Measurements from ENCODE around the gene DPYSL5. TPM values are rescaled to one million over a fixed set of nuclear protein-coding genes. Genes with fewer than 3 reads are reported as not detected.

The DPYSL5 gene
- total and polyA plus RNA-seq, 2 donors (not counting 3 experiments of a cell fraction or from before 2014, with no cell fraction given): not detected

DNA sequence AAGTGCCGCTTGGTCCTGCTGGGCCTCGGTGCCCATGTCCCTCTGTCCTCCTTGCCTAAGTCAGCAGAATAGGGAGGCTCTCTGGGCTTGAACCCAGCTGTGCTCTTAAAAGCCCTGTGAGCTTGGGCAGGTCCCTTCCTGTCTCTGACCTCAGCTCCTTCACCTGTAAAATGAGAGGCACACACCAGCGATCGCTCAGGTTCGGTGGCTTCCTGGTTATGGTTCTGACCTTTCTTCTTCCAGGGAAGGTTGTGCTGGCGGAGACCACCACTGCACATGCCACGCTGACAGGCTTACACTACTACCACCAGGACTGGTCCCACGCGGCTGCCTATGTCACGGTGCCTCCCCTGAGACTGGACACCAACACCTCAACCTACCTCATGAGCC, 86.4 kb downstream of the DPYSL5 start:
- Histone ChIP-seq H3K4me1 (ENCODE audit: control insufficient read depth, extremely low read depth, insufficient read depth, low read length) (no peaks in the 10 kb centered on the region), H3K27ac (ENCODE audit: insufficient read depth, low read depth, low read length) (no peak overlapping the region), H3K9ac (replicated peaks; ENCODE audit: extremely low read depth, insufficient read depth, low read length) (no peak overlapping the region), H3K36me3 (ENCODE audit: control insufficient read depth in 2 of 2, extremely low read depth in 1 of 2, insufficient read depth in 2 of 2, low read length in 2 of 2) (no peaks in the 10 kb centered on the region), H3K9me3 (replicated peaks; ENCODE audit: control insufficient read depth, insufficient read depth, low read length) (no peaks in the 10 kb centered on the region), H4K20me1 (replicated peaks; ENCODE audit: control insufficient read depth, extremely low read depth, insufficient read depth, low read length) (no peaks in the 10 kb centered on the region), H3K4me3 (replicated peaks in 1 of 3; ENCODE audit: insufficient read depth in 1 of 3, low read depth in 1 of 3, low read length in 3 of 3) (no peak overlapping the region), H3K79me2 (ENCODE audit: control insufficient read depth, insufficient read depth, low read length) (no peaks in the 10 kb centered on the region), H3K4me2 (ENCODE audit: insufficient read depth, low read length) (no peak overlapping the region), H3K27me3 (ENCODE audit: control insufficient read depth in 2 of 2, insufficient read depth in 2 of 2, low read length in 2 of 2) (peaks cover under 1 to 2% of the 10 kb centered on the region in 2 experiments), H3K9me1 (replicated peaks; ENCODE audit: control insufficient read depth, extremely low read depth, insufficient read depth, low read length) (no peaks in the 10 kb centered on the region), H2AFZ (ENCODE audit: low read depth, low read length) (no peak overlapping the region)
- intact Hi-C loops (cut with micrococcal nuclease): no loop called here
- no peak for FAIRE-seq
- POLR2A ChIA-PET: no interaction called here
- BruUV-seq (replicated peaks): no TSS peak
- DNase-seq (ENCODE audit: low read depth, low spot score): no peak
- TF ChIP-seq JUN (IDR thresholded peaks at IDR 0.05; ENCODE audit: borderline replicate concordance, insufficient read depth, insufficient read length, low read depth): no peak
- TF ChIP-seq POLR2A (IDR thresholded peaks at IDR 0.05; ENCODE audit: low read depth, low read length): no peak
- no peak for TF ChIP-seq FOS (IDR thresholded peaks at IDR 0.05; ENCODE audit: borderline replicate concordance, insufficient read depth, low read length)
- TF ChIP-seq GATA2 (IDR thresholded peaks at IDR 0.05; ENCODE audit: insufficient read depth, insufficient read length, low read depth, low read length): no peak
- TF ChIP-seq, protein P1, sequence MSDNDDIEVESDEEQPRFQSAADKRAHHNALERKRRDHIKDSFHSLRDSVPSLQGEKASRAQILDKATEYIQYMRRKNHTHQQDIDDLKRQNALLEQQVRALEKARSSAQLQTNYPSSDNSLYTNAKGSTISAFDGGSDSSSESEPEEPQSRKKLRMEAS (IDR thresholded peaks at IDR 0.05; ENCODE audit: insufficient read depth, insufficient read length): no peak
- no peak for TF ChIP-seq MYC (IDR thresholded peaks at IDR 0.05; ENCODE audit: low read depth, low read length)
- TF ChIP-seq POLR2AphosphoS5 (IDR thresholded peaks at IDR 0.05; ENCODE audit: insufficient read depth, low read depth, low read length): no peak
- TF ChIP-seq, protein P2, sequence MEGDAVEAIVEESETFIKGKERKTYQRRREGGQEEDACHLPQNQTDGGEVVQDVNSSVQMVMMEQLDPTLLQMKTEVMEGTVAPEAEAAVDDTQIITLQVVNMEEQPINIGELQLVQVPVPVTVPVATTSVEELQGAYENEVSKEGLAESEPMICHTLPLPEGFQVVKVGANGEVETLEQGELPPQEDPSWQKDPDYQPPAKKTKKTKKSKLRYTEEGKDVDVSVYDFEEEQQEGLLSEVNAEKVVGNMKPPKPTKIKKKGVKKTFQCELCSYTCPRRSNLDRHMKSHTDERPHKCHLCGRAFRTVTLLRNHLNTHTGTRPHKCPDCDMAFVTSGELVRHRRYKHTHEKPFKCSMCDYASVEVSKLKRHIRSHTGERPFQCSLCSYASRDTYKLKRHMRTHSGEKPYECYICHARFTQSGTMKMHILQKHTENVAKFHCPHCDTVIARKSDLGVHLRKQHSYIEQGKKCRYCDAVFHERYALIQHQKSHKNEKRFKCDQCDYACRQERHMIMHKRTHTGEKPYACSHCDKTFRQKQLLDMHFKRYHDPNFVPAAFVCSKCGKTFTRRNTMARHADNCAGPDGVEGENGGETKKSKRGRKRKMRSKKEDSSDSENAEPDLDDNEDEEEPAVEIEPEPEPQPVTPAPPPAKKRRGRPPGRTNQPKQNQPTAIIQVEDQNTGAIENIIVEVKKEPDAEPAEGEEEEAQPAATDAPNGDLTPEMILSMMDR (IDR thresholded peaks at IDR 0.05; ENCODE audit: extremely low read depth in 1 of 2, insufficient read depth in 1 of 2, low read depth in 1 of 2, low read length in 2 of 2): no peak
- TF ChIP-seq EZH2 (IDR thresholded peaks at IDR 0.05; ENCODE audit: borderline replicate concordance, low read depth, low read length, severe bottlenecking): no peak
- CTCF ChIA-PET: interaction anchor here (2.2 to 3.3 kb wide), 2 partner anchors 9 to 88 kb away, joined by 7 to 18 read pairs; no protein-coding TSS in a partner anchor
- dilution Hi-C loops (cut with MboI; ENCODE audit: extremely low pct_ligation_motif_present, low sequenced_read_pairs): no loop called here
